ENCODE measurements around the gene SCG3.
"Not testable (repeated sequence)": the region's sequence is repeated elsewhere in the genome, so short reads cannot be mapped to it uniquely, and the experiment has no call there.

Gene SCG3

DNA sequence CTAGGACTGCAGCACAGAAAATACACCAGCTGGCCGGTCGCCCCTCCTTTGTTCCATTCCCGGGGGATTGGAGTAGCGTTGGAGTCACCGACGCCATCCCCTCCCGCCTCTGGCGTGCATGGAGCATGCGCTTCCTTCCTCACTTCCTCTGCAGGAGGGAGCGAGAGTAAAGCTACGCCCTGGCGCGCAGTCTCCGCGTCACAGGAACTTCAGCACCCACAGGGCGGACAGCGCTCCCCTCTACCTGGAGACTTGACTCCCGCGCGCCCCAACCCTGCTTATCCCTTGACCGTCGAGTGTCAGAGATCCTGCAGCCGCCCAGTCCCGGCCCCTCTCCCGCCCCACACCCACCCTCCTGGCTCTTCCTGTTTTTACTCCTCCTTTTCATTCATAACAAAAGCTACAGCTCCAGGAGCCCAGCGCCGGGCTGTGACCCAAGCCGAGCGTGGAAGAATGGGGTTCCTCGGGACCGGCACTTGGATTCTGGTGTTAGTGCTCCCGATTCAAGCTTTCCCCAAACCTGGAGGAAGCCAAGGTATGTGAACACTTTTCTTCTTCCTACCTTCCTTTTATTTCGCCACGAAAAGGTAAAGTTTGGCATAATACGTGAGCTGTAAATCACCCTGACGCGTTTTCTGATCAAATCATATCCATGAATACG lies at the start of gene SCG3:
SCG3 (plus strand) TSS at position 201 of the 661 bp plus-strand sequence; CDS start at position 454, 253 bp downstream.
- in situ Hi-C loops (cut with MboI; ENCODE audit: low pct_unique_long_range_greater_than_20kb, low sequenced_read_pairs, unreplicated experiment) = no loop called here
- DNase-seq (ENCODE audit: low spot score) = peak; percentile 45
- TF ChIP-seq, protein P1, sequence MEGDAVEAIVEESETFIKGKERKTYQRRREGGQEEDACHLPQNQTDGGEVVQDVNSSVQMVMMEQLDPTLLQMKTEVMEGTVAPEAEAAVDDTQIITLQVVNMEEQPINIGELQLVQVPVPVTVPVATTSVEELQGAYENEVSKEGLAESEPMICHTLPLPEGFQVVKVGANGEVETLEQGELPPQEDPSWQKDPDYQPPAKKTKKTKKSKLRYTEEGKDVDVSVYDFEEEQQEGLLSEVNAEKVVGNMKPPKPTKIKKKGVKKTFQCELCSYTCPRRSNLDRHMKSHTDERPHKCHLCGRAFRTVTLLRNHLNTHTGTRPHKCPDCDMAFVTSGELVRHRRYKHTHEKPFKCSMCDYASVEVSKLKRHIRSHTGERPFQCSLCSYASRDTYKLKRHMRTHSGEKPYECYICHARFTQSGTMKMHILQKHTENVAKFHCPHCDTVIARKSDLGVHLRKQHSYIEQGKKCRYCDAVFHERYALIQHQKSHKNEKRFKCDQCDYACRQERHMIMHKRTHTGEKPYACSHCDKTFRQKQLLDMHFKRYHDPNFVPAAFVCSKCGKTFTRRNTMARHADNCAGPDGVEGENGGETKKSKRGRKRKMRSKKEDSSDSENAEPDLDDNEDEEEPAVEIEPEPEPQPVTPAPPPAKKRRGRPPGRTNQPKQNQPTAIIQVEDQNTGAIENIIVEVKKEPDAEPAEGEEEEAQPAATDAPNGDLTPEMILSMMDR (IDR thresholded peaks at IDR 0.05; ENCODE audit: extremely low read depth, insufficient read depth, missing control alignments) = no peak

DNA sequence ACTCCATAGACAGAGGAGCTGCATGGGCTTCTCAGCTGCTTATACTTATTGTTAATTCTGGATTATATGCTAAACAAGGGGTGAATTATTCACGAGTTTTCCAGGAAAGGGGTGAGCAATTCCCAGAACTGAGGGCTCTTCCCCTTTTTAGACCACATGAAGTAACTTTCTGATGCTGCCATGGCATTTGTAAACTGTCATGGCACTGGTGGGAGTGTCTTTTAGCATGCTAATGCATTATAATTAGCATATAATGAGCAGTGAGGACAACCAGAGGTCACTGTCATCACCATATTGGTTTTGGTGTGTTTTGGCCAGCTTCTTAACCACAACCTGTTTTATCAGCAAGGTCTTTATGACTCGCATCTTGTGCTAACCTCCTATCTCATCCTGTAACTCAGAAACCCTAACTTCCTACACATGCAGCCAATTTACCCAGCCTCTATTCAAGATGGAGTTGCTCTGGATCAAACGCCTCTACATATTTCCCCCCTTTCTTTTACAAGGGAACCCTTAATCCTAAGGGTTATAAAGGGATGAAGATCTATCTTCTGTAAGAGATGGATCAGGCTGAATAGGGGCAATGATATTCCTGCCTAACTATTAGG lies 46.6 kb upstream of the SCG3 start:
- DNase-seq (ENCODE audit: low spot score) = no peak
- in situ Hi-C loops (cut with MboI; ENCODE audit: low pct_unique_long_range_greater_than_20kb, low sequenced_read_pairs, unreplicated experiment) = no loop called here
- TF ChIP-seq, protein P1 (IDR thresholded peaks at IDR 0.05; ENCODE audit: extremely low read depth, insufficient read depth, missing control alignments) = no peak

DNA sequence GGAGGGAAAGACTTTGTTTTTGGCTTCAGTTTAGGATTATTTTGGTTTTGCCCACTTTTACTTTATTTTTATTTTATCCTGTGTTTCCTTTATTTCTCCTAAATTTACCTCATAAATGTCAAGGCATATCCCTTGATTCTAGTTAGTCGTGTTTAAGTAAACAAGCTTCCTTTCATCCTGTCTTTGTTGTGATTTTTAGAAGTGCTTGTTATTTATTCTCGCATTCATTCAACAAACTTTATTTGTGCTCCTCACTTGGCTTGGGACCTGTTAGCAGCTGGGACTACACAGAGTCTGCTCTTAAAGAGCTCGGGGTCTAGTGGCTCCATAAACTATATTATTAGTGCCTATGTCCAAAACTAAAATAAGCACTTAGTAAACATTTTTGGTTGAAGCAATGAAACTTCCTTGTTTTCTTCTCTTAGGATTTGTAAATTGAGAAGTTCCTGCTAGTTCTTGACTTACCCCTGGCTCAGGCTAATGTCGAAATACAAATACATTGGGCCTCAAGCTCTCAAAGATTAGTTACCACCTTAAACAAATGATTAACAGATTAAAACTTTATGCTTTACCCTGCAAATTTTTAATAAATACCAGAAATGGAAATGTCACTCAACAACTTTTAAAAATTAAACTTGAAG lies 39.7 kb upstream of the SCG3 start:
- TF ChIP-seq, protein P1 (IDR thresholded peaks at IDR 0.05; ENCODE audit: extremely low read depth, insufficient read depth, missing control alignments) = no peak
- in situ Hi-C loops (cut with MboI; ENCODE audit: low pct_unique_long_range_greater_than_20kb, low sequenced_read_pairs, unreplicated experiment) = no loop called here
- no peak for DNase-seq (ENCODE audit: low spot score)

DNA sequence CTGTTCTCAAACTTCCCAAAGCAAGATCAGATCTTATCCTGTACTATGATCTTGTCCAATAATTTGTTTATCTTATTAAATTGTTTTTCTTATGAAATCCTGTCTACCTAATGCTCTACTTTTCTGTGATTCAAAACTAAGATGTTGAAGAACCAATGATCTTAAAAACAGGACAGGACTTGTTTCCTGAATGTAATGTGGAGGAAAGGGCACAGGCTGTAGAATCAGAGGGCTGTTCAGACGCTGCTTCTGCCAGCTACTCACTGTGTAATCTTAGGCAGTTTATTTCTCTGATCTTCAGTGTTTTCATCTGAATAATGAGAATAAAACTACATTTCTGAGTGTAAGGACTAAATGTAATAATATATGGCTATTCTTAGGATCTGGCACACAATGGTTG lies 38.6 kb upstream of the SCG3 start:
- TF ChIP-seq, protein P1 (IDR thresholded peaks at IDR 0.05; ENCODE audit: extremely low read depth, insufficient read depth, missing control alignments) = no peak
- no peak for DNase-seq (ENCODE audit: low spot score)
- in situ Hi-C loops (cut with MboI; ENCODE audit: low pct_unique_long_range_greater_than_20kb, low sequenced_read_pairs, unreplicated experiment) = no loop called here

DNA sequence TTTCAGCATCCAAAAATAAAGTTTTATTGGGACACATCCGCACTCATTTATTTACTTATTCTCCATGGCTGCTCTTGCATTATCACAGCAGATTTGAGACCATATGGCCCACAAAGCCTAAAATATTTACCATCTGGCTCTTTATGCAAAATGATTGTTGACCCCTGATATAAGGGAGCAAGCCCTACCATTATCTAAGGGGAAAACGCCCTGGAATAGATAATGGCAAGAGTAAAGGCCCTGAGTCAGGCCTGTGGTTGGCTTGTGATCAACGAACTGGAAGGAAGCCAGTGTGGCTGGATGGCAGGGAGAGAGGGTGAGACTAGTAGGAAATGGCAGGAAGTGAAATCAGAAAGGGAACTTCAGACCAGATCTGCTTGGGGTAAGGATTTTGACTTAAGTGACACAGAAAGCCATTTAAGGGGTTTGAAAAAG lies 34.2 kb upstream of the SCG3 start:
- TF ChIP-seq, protein P1 (IDR thresholded peaks at IDR 0.05; ENCODE audit: extremely low read depth, insufficient read depth, missing control alignments) = no peak
- DNase-seq (ENCODE audit: low spot score) = no peak
- in situ Hi-C loops (cut with MboI; ENCODE audit: low pct_unique_long_range_greater_than_20kb, low sequenced_read_pairs, unreplicated experiment) = loop anchor here (5.0 kb wide), 1 partner anchor 135 kb away; no protein-coding TSS in a partner anchor

DNA sequence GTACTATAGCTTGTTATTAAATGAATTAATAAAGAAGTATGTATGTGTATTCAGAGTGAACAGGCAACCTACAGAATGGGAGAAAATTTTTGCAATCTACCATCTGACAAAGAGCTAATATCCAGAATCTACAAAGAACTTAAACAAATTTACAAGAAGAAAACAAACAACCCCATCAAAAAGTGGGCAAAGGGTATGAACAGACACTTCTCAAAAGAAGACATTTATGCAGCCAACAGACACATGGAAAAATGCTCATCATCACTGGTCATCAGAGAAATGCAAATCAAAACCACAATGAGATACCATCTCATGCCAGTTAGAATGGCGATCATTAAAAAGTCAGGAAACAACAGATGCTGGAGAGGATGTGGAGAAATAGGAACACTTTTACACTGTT lies 33.2 kb upstream of the SCG3 start:
- in situ Hi-C loops (cut with MboI; ENCODE audit: low pct_unique_long_range_greater_than_20kb, low sequenced_read_pairs, unreplicated experiment) = loop anchor here (5.0 kb wide), 1 partner anchor 134 kb away; no protein-coding TSS in a partner anchor
- not testable (repeated sequence) for DNase-seq (ENCODE audit: low spot score)

DNA sequence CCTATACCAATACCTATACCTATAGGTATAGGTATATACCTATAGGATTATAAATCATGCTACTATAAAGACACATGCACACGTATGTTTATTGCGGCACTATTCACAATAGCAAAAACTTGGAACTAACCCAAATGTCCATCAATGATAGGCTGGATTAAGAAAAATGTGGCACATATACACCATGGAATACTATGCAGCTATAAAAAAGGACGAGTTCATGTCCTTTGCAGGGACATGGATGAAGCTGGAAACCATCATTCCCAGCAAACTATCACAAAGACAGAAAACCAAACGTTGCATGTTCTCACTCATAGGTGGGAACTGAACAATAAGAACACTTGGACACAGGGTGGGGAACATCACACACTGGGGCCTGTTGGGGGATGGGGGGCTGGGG lies 32.7 kb upstream of the SCG3 start:
- DNase-seq (ENCODE audit: low spot score) = not testable (repeated sequence)
- in situ Hi-C loops (cut with MboI; ENCODE audit: low pct_unique_long_range_greater_than_20kb, low sequenced_read_pairs, unreplicated experiment) = loop anchor here (5.0 kb wide), 1 partner anchor 134 kb away; no protein-coding TSS in a partner anchor

All from GM13977 (cell line).